Jurkat, Clone E6-1 (cell line): ENCODE data around the gene CHTF18.

Experiments used
- DNase-seq: peaks from one replicate; pipeline ENCODE4 v3.0.0-alpha.2; 2011; ENCODE audit warnings: low read depth, low spot score
- H3K4me3 ChIP-seq: 2 replicates; pipeline ENCODE4 v1.5.1; 2011; ENCODE audit warnings: mild to moderate bottlenecking, low read length, control low read depth, moderate library complexity

Gene CHTF18

GRCh38 chr16:759110-759910 lies 29.1 kb upstream of the CHTF18 start:
- H3K4me3 ChIP-seq: no peak overlapping the region
- DNase-seq: no peak

GRCh38 chr16:760065-760464 lies 28.4 kb upstream of the CHTF18 start:
- DNase-seq: no peak
- no peak overlapping the region for H3K4me3 ChIP-seq

- no peak for DNase-seq
- H3K4me3 ChIP-seq: no peak within 1 kb of the TSS
Observed at GRCh38 chr16:760545-761343, 27.7 kb upstream of the CHTF18 start, which contains the start of gene MSLN. Gene MSLN, plus strand, starts transcription at chr16:760734. Its CDS starts 1,947 bp downstream, at chr16:762681.

- H3K4me3 ChIP-seq: no peak overlapping the region
- DNase-seq: no peak
Observed at GRCh38 chr16:761625-762513, 26.6 kb upstream of the CHTF18 start.

GRCh38 chr16:762595-763268 lies 25.7 kb upstream of the CHTF18 start:
- H3K4me3 ChIP-seq: no peak overlapping the region
- no peak for DNase-seq

GRCh38 chr16:763369-764183 lies 24.8 kb upstream of the CHTF18 start:
- H3K4me3 ChIP-seq: no peak overlapping the region
- no peak for DNase-seq

GRCh38 chr16:764184-764750 lies 24.2 kb upstream of the CHTF18 start:
- no peak overlapping the region for H3K4me3 ChIP-seq
- DNase-seq: no peak

GRCh38 chr16:764848-765487 lies 23.5 kb upstream of the CHTF18 start:
- no peak overlapping the region for H3K4me3 ChIP-seq
- DNase-seq: no peak

GRCh38 chr16:765488-765865 lies 22.9 kb upstream of the CHTF18 start:
- H3K4me3 ChIP-seq: no peak overlapping the region
- no peak for DNase-seq

GRCh38 chr16:766008-766819 lies 22.2 kb upstream of the CHTF18 start:
- no peak for DNase-seq
- no peak overlapping the region for H3K4me3 ChIP-seq

GRCh38 chr16:766820-767640 lies 21.4 kb upstream of the CHTF18 start:
- no peak for DNase-seq

GRCh38 chr16:767743-768235 lies 20.6 kb upstream of the CHTF18 start:
- no peak overlapping the region for H3K4me3 ChIP-seq
- DNase-seq: no peak

More at GRCh38 chr16:766820-767640, 21.4 kb upstream of the CHTF18 start:
- no peak overlapping the region for H3K4me3 ChIP-seq

GRCh38 chr16:768428-768827 lies 20.0 kb upstream of the CHTF18 start:
- no peak for DNase-seq
- no peak overlapping the region for H3K4me3 ChIP-seq

- no peak for DNase-seq
- no peak overlapping the region for H3K4me3 ChIP-seq
Observed at GRCh38 chr16:769184-769784, 19.1 kb upstream of the CHTF18 start.

GRCh38 chr16:769934-770333 lies 18.5 kb upstream of the CHTF18 start:
- no peak overlapping the region for H3K4me3 ChIP-seq
- DNase-seq: no peak
